GM12873 (cell line): Measurements from ENCODE around the gene POM121L2.

Experiments
- CTCF ChIP-seq: IDR thresholded peaks from 2 replicates; pipeline ENCODE4 v1.5.1; 2012; ENCODE audit warnings: low read depth, mild to moderate bottlenecking, moderate library complexity, low read length, control low read depth; ENCODE audit not compliant: insufficient read depth; ENCODE audit errors: missing control alignments

The POM121L2 gene

GRCh38 chr6:27303613-27304272 is 8.3 kb downstream of the POM121L2 start:
- TF ChIP-seq CTCF = no peak

- TF ChIP-seq CTCF = no peak
These were observed 14.0 kb downstream of the POM121L2 start for GRCh38 chr6:27297857-27298730.

- no peak for TF ChIP-seq CTCF
These were observed 14.6 kb downstream of the POM121L2 start for GRCh38 chr6:27297484-27297856.

GRCh38 chr6:27296106-27296783 is 15.8 kb downstream of the POM121L2 start:
- TF ChIP-seq CTCF = no peak

- TF ChIP-seq CTCF = no peak
These were observed 16.6 kb downstream of the POM121L2 start for GRCh38 chr6:27295301-27296079.

GRCh38 chr6:27294409-27294808 is 17.7 kb downstream of the POM121L2 start:
- no peak for TF ChIP-seq CTCF
